Measurements from ENCODE around the gene NFYB. TPM values are rescaled to one million over a fixed set of nuclear protein-coding genes. Genes with fewer than 3 reads are reported as not detected.
A peak's percentile ranks its signal among the peaks of the same experiment; 100 is the strongest.

Gene NFYB
- total RNA-seq, 3 donors from 2014 or later (not counting 1 experiment from before 2014, with no cell fraction given), result 13.3 to 17.4 (median 13.6) TPM

GRCh38 chr12:104180374-104180773, 42.4 kb upstream of the NFYB start:
- ATAC-seq, result no peak
- peaks cover 2% of the 10 kb centered on the region for H3K9me3 ChIP-seq (ENCODE audit: control insufficient read depth, insufficient read depth, low read length)
- Mint-ChIP-seq H3K4me3 (no peak overlapping the region), H3K27me3 (ENCODE audit: low read depth in 2 of 2) (peaks cover 7 to 25% of the 10 kb centered on the region in 2 donors), H3K4me1 (peaks cover 0 to 7% of the 10 kb centered on the region in 2 donors), H3K36me3 (no peaks in the 10 kb centered on the region), H3K27ac (no peak overlapping the region), H3K9me3 (no peaks in the 10 kb centered on the region)
- H3K4me3 ChIP-seq (ENCODE audit: low read length), result no peak overlapping the region
- 91% methylated on average over 5 of the region's 5 CpGs for WGBS (ENCODE audit: insufficient coverage)
- intact Hi-C loops (cut with micrococcal nuclease), result no loop called here
- TF ChIP-seq, protein P1, sequence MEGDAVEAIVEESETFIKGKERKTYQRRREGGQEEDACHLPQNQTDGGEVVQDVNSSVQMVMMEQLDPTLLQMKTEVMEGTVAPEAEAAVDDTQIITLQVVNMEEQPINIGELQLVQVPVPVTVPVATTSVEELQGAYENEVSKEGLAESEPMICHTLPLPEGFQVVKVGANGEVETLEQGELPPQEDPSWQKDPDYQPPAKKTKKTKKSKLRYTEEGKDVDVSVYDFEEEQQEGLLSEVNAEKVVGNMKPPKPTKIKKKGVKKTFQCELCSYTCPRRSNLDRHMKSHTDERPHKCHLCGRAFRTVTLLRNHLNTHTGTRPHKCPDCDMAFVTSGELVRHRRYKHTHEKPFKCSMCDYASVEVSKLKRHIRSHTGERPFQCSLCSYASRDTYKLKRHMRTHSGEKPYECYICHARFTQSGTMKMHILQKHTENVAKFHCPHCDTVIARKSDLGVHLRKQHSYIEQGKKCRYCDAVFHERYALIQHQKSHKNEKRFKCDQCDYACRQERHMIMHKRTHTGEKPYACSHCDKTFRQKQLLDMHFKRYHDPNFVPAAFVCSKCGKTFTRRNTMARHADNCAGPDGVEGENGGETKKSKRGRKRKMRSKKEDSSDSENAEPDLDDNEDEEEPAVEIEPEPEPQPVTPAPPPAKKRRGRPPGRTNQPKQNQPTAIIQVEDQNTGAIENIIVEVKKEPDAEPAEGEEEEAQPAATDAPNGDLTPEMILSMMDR (IDR thresholded peaks at IDR 0.05), result no peak
- H3K27ac ChIP-seq (ENCODE audit: low read length), result no peak overlapping the region
- no peak for DNase-seq
- H3K36me3 ChIP-seq (ENCODE audit: control insufficient read depth, insufficient read depth, low read length), result no peaks in the 10 kb centered on the region
- no peaks in the 10 kb centered on the region for H3K27me3 ChIP-seq (ENCODE audit: control insufficient read depth, insufficient read depth, low read length)
- H3K4me1 ChIP-seq (ENCODE audit: control insufficient read depth, insufficient read depth, low read length), result no peaks in the 10 kb centered on the region

GRCh38 chr12:104177663-104178501, 39.9 kb upstream of the NFYB start:
- intact Hi-C loops (cut with micrococcal nuclease), result no loop called here
- Histone ChIP-seq H3K9me3 (ENCODE audit: control insufficient read depth, insufficient read depth, low read length) (no peaks in the 10 kb centered on the region), H3K4me1 (ENCODE audit: control insufficient read depth, insufficient read depth, low read length) (no peaks in the 10 kb centered on the region), H3K4me3 (ENCODE audit: low read length) (no peak overlapping the region), H3K27ac (ENCODE audit: low read length) (no peak overlapping the region), H3K27me3 (ENCODE audit: control insufficient read depth, insufficient read depth, low read length) (no peaks in the 10 kb centered on the region), H3K36me3 (ENCODE audit: control insufficient read depth, insufficient read depth, low read length) (no peaks in the 10 kb centered on the region)
- peaks cover 9 to 34% of the 10 kb centered on the region in 2 donors for H3K27me3 Mint-ChIP-seq (ENCODE audit: low read depth in 2 of 2)
- H3K4me3 Mint-ChIP-seq, result no peak overlapping the region
- no peaks in the 10 kb centered on the region for H3K36me3 Mint-ChIP-seq
- H3K27ac Mint-ChIP-seq, result no peak overlapping the region
- DNase-seq, result no peak
- WGBS (ENCODE audit: insufficient coverage), result 63% methylated on average over 6 of the region's 8 CpGs
- TF ChIP-seq, protein P1 (IDR thresholded peaks at IDR 0.05), result no peak
- peaks cover 0 to 7% of the 10 kb centered on the region in 2 donors for H3K4me1 Mint-ChIP-seq
- no peaks in the 10 kb centered on the region for H3K9me3 Mint-ChIP-seq
- peak in 1 of 3 donors; percentile 53 for ATAC-seq

DNA sequence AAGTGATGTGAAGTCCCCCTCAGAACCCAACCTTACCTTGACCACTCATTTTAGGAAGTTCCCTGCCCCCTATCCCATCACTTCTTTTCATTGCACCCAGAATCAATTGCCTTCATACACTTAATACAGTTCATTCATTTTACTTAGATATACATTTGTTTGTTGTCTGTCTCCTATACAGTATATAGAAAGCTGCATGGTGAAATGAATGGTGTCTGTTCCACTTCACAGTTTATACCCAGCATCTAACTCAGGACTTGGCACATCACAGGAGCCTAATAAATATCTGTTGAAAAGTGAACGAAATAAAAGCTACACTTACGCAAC, 39.3 kb upstream of the NFYB start:
- intact Hi-C loops (cut with micrococcal nuclease), result no loop called here
- Mint-ChIP-seq H3K27me3 (ENCODE audit: low read depth in 2 of 2) (peaks cover 9 to 34% of the 10 kb centered on the region in 2 donors), H3K4me1 (peaks cover 0 to 7% of the 10 kb centered on the region in 2 donors), H3K9me3 (no peaks in the 10 kb centered on the region), H3K4me3 (no peak overlapping the region), H3K27ac (no peak overlapping the region), H3K36me3 (no peaks in the 10 kb centered on the region)
- Histone ChIP-seq H3K27me3 (ENCODE audit: control insufficient read depth, insufficient read depth, low read length) (no peaks in the 10 kb centered on the region), H3K36me3 (ENCODE audit: control insufficient read depth, insufficient read depth, low read length) (no peaks in the 10 kb centered on the region), H3K9me3 (ENCODE audit: control insufficient read depth, insufficient read depth, low read length) (no peaks in the 10 kb centered on the region), H3K27ac (ENCODE audit: low read length) (no peak overlapping the region), H3K4me1 (ENCODE audit: control insufficient read depth, insufficient read depth, low read length) (no peaks in the 10 kb centered on the region), H3K4me3 (ENCODE audit: low read length) (no peak overlapping the region)
- no peak for DNase-seq
- TF ChIP-seq, protein P1 (IDR thresholded peaks at IDR 0.05), result no peak
- 92% methylated on average over 2 of the region's 2 CpGs for WGBS (ENCODE audit: insufficient coverage)
- ATAC-seq, result no peak

Data from natural killer cell (primary cell).